ENCODE data around the gene FBXW5.

DNA sequence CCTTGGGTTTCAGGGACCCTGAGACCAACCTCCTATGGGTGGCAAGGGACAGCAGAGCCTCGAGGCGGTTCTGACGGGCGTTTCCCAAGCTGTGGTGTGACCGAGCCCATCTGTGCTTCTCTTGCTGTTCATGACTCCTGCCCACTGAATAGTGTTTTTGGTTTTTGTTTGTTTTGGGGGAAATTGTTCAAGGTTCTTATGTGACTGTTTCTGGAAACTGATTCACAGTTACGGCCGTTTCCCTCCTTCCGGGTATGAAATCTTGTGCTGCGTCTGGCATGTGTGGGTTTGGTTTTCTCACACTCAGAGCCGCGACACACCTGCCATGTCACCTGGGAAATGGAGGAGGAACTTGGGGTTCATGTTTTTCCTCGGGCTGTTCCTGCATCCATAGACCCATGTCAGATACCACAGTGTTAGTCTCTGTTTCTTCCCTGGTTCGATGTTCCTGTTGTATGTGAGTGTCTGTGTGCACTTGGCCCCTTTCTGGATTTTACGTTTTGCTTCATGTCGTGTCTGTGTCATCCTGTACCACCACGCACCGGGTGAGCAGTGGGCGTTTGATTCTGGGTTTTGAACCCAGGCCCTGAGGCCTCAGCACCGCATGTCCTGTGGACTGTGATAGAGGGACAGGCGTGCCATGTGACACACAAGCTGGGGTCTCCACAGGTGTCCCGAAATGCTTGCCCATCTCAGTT lies 28.8 kb downstream of the FBXW5 start:
- TF ChIP-seq POLR2A (IDR thresholded peaks at IDR 0.05; ENCODE audit: low read depth, low read length) (no peak), POLR2AphosphoS5 (IDR thresholded peaks at IDR 0.05; ENCODE audit: low read depth, low read length) (no peak), SPI1 (IDR thresholded peaks at IDR 0.05; ENCODE audit: low read depth, low read length) (no peak), TAF1 (IDR thresholded peaks at IDR 0.05; ENCODE audit: low read depth, low read length) (no peak), POU2F2 (IDR thresholded peaks at IDR 0.05; ENCODE audit: low read depth, low read length) (no peak)

Data from GM12891 (cell line).